Activated CD4-positive, alpha-beta T cell treated with anti-CD3 and anti-CD28 coated beads, Interleukin-2, amount 50 U/mL, for 16 hours (primary cell): Measurements from ENCODE around the gene IL10.
"Not testable (repeated sequence)": the region's sequence is repeated elsewhere in the genome, so short reads cannot be mapped to it uniquely, and the experiment has no call there.

Experiments used
- DNase-seq: peaks from one replicate; pipeline ENCODE4 v3.0.0-alpha.2; 2020

Gene IL10

GRCh38 chr1:206792939-206793607, 20.8 kb upstream of the IL10 start:
- DNase-seq = no peak

DNA sequence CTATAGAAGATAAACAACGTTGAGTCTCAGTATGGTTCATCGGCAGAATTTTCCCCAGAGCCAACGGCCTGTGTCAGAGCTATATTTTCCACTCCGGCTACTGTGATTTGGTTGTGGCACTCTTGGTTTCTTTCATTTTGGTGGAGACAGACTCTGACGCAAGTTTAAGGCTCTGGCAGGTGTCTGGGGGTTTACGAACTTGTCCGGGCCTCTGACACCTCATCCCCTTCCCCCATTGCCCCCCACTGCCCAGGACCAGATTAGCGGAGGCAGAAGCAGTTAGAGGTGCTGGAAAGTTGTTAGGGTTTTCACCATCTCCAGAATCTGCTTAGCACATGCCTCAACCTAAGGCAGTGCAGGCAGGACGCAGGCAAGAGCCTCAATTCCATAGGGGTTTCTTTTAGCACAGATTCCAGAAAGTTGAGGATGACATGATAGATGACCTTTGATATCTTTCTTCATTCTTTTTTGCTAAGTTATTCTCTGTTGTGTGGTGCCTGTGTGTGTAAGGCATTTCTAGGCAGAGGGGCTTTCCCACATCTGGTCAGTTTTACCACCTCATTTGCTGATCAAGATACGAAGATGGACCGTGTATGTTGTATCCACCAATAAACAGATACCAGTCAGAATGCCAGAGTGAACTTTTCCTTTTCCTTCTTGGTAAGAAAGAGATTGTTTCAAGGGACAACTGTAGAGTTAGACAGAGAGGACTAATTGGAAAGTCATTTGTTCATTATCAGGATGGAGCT, 18.4 kb upstream of the IL10 start:
- DNase-seq = no peak

GRCh38 chr1:206788487-206789050, 16.3 kb upstream of the IL10 start:
- no peak for DNase-seq

- no peak for DNase-seq
Measured at GRCh38 chr1:206787891-206788290, 15.6 kb upstream of the IL10 start.

DNA sequence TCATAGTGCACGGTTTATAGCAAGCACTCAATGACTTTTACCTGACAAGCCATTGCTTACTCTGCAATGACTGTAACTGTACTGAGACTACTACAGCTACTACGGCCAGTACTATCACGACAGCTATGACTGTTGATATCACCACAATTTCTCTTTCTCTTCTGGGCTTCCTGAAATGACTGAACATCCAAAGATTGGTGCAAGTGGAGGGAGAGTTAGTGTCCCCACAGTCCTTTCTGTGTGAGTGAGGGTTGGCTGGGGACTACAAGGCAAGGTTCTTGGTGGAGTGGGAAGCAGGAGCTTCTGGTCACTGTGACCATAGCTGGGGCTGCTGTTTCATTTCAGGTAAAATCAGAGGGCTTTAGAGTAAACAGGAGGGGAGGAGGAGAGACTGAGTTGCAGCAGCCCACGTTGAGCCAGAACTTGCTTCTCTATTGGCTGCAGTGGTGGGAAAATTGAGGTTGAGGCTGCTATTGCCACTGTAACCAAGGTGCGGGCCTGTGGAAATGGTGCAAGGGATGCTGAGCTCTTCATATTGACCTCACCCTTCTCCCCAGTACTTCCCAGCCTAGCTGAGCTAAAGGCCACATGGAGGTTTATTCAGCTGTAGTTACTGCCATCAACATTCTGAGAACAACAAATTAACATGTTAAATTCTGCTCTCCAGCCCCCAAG, 14.1 kb upstream of the IL10 start:
- DNase-seq = peak; percentile 70

DNA sequence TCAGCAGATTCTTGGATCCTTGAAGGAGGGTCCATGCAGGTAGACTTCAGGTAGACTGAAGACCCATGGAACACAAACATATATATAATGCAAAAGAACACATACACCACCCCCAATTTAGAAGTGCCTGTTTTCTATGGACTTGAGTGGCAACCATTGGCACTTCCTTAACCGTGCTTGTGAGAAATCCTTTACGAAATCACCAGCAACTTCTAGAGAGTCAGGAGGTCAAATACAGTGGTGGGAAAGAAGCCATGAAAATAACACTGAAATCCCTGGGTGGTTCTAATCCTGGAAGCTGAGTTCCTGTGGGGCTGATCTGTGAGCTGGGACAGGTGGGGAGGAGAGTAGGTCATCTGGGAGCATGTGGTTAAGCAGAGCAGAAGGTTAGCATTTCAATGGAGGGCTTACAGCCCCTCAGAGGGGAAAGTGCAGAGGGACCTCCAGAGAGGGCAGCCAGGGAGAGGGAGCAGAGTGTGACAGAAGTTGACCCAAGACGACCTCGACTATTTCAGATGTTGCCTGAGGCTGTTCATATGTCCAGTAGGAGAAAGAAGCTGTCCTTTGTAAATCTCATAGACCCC, 13.0 kb upstream of the IL10 start:
- no peak for DNase-seq

DNA sequence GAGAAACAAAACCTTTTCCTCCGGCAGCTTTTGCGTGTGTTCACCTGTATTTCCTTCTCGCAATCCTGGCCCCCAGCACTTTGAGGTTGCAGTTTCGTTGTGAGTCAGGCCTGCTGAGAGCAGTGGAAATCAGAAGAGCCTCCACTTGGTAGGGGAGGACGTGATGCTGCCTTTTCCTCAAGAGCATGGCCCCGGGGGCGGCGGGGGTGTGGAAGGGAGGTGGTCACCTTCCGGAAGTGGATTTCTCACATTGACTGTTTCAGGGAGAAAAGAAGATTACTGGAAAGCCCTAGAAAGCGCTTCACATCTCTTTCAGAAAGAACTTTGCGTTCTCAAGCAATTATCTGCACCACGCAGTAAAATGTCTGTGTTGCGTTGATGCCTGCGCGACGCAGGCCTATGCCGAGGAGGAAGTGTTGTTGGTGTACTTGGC, 12.2 kb upstream of the IL10 start:
- DNase-seq = peak; percentile 95

- DNase-seq = no peak
Measured at GRCh38 chr1:206783506-206783905, 11.2 kb upstream of the IL10 start.

DNA sequence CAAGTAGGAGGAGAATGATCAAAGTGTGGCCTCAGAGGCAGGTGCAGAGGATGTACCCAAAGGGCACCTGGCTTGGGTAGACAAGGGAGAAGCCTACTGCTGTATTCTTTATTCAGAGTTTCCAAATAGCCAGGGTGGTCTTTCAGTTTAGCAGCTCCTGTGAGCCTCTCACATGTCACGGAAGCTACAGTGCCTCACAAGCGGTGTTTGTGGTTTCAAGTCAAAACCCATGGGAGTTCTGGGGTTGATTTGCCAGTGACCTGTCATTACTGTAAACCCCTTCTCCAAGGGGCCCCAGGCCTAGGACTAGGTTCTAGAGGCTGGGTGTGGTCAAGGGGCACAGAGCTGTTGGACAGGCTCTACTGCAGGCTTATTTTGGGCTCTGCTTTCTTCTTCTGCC, 10.2 kb upstream of the IL10 start:
- peak; percentile 61 for DNase-seq

GRCh38 chr1:206779638-206780037, 7.3 kb upstream of the IL10 start:
- DNase-seq = no peak

- not testable (repeated sequence) for DNase-seq
Measured at GRCh38 chr1:206778911-206779310, 6.6 kb upstream of the IL10 start.

GRCh38 chr1:206778031-206778430, 5.7 kb upstream of the IL10 start:
- no peak for DNase-seq

DNA sequence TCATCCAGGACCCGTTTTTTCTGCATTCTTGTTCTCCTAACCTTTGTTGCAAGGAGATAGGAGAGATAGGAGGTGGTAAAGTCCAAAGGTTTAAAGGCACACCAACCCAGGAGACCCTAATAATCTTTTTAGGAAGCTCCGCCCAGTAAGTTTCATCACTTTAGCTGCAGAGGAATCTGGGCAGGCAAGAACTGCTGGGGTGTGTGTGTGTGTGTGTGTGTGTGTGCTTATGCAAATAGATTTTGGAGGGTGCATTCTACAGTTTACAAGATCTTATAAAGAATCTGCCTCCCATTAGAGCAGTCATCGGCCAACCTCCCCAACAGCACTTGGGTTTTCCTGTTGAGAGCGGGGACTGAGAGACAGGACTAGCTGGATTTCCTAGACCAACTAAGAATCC, 3.9 kb upstream of the IL10 start:
- DNase-seq = no peak

GRCh38 chr1:206774093-206774492, 1.8 kb upstream of the IL10 start:
- DNase-seq = no peak

- DNase-seq = no peak
Measured at GRCh38 chr1:206771338-206771692, 979 bp downstream of the IL10 start.

GRCh38 chr1:206770531-206771337, 1.6 kb downstream of the IL10 start, which contains the start of gene IL19:
Gene IL19 (plus strand): TSS chr1:206770773. CDS start chr1:206836663, 65,890 bp downstream.
- DNase-seq = peak; percentile 26

GRCh38 chr1:206769304-206769731, 3.0 kb downstream of the IL10 start:
- peak; percentile 95 for DNase-seq

DNA sequence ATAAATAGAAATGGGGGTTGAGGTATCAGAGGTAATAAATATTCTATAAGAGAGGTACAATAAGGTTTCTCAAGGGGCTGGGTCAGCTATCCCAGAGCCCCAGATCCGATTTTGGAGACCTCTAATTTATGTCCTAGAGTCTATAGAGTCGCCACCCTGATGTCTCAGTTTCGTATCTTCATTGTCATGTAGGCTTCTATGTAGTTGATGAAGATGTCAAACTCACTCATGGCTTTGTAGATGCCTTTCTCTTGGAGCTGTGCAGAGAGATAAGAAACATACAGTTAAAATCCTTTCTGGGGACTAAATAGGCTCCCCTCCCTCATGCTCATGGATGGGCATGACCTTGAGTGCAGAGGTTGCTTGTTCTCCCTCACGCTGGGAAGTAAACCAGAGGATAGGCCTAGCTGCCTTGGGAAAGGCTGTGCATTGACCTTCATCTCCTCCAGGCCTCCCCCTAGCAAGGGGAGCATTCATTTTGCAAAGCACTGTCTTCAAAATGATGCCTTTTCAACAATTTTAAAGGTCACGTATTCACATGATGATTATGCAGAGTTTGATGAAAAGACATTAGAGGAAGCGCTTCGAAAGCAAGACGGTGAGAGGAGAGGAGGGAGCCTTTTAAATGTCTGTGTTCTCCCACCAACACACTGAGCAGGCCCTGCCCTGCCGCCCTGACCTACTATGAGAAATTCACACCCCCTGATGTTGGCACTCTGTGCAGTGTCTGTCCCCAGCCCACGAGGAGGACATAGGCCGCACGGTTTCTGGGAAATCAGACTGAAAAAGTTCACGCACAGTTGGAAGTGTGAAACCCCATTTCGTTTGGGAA, 3.6 kb downstream of the IL10 start:
- DNase-seq = no peak

- peak; percentile 90 for DNase-seq
Measured at GRCh38 chr1:206766251-206766856, 5.9 kb downstream of the IL10 start.

- DNase-seq = peak; percentile 47
Measured at GRCh38 chr1:206765771-206766170, 6.5 kb downstream of the IL10 start.
